Fibroblast of mammary gland (primary cell): ENCODE results near the gene TNFRSF17.

Experiments
- DNase-seq: peaks from one replicate; pipeline ENCODE4 v3.0.0-alpha.2; 2010; ENCODE audit warnings: low read depth
- H3K4me3 ChIP-seq: 2 replicates; pipeline ENCODE4 v1.5.1; 2011; ENCODE audit warnings: low read depth, mild to moderate bottlenecking, low read length, moderate library complexity; ENCODE audit not compliant: control insufficient read depth
- TF ChIP-seq, protein P1 (sequence below): conservative IDR thresholded peaks from 2 replicates; pipeline ENCODE4 v1.5.1; 2011; ENCODE audit warnings: low read depth, low read length, inconsistent platforms; ENCODE audit not compliant: control insufficient read depth, insufficient read depth

TNFRSF17 gene

DNA sequence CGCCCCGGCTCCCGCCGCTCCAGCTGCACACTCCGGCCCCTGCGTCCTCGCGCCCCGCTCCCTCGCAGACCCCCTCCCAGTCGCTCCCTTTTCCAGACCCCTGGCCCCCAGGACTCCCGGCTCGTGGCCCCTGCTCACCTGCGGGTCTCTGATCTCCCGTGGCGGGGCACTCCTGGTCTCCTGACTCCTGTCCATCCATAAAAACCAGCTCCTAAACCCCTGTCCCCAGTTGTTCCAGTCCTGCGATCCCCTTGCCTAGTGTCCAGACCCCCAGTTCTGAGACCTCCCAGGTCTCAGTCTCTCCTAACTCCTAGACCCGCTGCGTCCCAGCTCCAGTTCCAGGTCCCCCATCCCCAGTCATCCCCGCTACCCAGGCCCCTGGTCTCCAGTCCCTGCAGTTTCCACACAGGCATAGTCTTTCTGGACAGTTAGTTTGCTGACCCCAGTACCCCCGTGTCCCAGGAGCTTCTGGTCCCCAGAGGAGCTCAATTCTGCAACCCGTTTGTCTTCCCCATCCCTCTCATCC lies 11.9 kb downstream of the TNFRSF17 start:
- peak overlapping the region; percentile 84 for H3K4me3 ChIP-seq
- TF ChIP-seq, protein P1, sequence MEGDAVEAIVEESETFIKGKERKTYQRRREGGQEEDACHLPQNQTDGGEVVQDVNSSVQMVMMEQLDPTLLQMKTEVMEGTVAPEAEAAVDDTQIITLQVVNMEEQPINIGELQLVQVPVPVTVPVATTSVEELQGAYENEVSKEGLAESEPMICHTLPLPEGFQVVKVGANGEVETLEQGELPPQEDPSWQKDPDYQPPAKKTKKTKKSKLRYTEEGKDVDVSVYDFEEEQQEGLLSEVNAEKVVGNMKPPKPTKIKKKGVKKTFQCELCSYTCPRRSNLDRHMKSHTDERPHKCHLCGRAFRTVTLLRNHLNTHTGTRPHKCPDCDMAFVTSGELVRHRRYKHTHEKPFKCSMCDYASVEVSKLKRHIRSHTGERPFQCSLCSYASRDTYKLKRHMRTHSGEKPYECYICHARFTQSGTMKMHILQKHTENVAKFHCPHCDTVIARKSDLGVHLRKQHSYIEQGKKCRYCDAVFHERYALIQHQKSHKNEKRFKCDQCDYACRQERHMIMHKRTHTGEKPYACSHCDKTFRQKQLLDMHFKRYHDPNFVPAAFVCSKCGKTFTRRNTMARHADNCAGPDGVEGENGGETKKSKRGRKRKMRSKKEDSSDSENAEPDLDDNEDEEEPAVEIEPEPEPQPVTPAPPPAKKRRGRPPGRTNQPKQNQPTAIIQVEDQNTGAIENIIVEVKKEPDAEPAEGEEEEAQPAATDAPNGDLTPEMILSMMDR: no peak
- DNase-seq: no peak

DNA sequence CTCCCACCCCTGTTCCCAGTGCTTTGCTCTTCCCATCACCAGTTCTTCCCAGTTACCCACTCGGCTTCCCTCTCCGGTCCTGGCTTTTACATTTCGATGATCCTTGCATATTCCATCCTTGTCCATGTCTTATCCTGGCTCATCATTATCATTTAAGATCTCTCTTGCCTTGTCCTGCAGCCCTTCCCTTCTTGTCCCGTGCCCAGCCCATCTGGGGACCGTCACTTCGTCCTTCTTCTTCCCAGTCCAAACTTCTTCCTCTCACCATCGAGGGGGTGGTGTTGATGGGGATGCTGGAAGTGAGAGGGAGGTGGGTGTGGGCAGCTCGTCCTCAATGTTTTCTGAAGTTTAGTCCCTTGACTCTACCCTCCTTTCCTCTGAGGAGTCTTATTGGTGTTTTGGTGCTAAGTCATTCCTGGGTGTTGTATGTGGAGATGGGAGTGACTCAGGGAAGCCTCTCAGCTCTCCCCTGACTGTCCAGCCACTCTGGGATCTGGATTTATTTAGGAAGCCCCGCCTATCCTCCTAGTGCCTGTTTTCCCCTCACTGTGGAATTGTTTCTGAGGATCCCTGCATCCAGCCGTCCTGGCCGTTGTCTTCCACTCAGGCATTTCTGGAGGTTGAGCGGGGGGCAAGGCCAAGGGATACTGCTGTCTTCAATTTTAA lies 12.5 kb downstream of the TNFRSF17 start:
- peak; percentile 92 for DNase-seq
- TF ChIP-seq, protein P1: no peak
- peak overlapping the region; percentile 84 for H3K4me3 ChIP-seq

DNA sequence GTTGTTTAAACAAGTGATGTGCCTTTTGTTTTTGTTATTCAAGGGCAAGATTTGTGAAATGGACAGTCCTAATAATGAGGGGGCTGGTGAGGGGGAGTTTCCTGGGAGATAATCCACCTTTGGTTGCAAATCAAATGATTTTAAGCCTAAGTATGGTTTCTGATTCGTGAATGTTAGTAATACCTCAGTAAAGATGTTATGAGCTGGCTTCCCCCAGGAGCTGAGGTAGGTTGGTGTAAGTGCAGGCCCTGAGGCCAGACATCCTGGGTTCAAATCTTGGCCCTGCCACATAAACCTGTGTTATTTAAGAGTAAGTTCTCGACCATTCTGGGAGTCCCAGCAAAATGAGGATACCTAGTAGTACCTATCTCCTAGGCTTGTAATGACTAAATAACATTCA lies 13.1 kb downstream of the TNFRSF17 start:
- TF ChIP-seq, protein P1: no peak
- DNase-seq: no peak
- peak overlapping the region; percentile 84 for H3K4me3 ChIP-seq

DNA sequence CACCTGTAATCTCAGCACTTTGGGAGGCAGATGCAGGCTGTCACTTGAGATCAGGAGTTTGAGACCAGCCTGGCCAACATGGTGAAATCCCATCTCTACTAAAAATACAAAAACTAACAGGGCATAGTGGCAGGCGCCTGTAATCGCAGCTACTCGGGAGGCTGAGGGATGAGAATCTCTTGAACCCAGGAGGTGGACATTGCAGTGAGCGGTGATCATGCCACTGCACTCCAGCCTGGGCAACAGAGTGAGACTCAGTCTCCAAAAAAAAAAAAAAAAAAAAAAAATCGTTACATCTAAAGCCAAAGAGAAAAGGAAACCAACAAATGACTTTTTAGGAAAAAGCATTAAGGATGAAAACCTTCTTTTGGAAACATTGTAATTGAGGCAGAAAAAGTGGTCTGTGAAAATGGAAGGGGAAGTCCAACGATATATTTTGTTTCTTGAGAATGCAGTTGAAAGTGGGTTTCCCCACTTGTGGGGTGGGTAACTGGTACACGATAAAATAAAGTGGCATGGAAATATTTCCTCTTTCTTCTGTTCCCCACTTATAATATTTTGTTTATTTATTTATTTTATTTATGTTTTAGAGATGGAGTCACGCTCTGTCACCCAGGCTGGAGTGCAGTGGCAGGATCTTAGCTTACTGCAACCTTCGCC lies 14.1 kb downstream of the TNFRSF17 start:
- DNase-seq: no peak
- H3K4me3 ChIP-seq: no peak overlapping the region
- TF ChIP-seq, protein P1: no peak

DNA sequence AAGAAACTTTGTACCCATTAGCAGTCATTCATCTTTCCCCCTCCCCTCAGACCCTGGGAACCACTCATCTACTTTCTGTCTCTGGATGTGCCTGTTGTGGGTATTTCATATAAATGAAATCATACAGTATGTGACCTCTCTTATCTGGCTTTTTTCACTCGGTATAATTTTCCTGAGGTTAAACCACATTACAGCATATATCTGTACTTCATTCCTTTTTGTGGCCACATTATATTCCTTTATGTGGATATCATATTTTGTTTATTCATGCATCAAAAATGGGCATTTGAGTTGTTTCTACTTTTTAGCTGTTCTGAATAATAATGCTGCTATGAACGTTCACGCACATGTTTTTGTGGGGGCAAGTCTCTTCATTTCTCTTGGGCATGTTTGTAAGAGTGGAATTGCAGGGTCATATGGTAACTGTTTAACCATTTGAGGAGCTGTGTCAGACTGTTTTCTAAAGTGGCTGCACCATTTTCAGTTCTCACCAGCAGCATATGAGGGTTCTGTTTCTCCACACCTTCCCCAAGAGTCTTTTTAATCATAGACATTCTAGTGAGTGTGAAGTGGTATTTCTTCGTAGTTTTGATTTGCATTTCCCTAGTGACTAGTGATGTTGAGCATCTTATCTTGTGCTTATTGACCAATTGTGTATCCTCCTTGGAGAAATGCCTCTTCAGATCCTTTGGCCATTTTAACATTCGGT lies 15.3 kb downstream of the TNFRSF17 start:
- no peak for DNase-seq
- TF ChIP-seq, protein P1: no peak
- no peak overlapping the region for H3K4me3 ChIP-seq

DNA sequence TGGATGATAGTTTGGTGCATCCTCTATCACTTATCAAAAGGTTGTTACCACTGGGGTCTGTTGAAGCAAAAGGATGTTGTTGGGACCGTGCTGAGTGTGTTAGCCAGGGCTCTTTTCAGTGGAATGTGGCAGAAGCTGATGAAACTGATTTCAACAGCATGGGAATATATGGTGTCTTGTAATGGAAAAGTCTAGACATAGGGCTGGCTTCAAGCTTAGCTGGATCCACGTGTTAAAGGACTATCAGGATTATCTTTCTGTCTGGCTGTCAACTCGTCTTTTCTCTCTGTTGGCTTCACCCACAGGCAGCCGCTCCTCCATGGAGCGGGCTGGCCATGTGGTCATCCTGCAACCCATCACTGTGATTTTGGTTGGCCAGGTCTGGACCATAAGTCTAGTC lies 20.2 kb downstream of the TNFRSF17 start:
- TF ChIP-seq, protein P1: no peak
- DNase-seq: no peak
- H3K4me3 ChIP-seq: no peak overlapping the region
